Motor neuron (in vitro differentiated cells): ENCODE measurements around the gene RNASE3. TPM values are rescaled to one million over a fixed set of nuclear protein-coding genes. Genes with fewer than 3 reads are reported as not detected.
A peak's percentile ranks its signal among the peaks of the same experiment; 100 is the strongest.
"Not testable (repeated sequence)": the region's sequence is repeated elsewhere in the genome, so short reads cannot be mapped to it uniquely, and the experiment has no call there.

Experiments used
- ATAC-seq, 8 experiments: fragments of 200-7000 bp; cut with Tn5 transposase; replicated peaks in 6 of 8; 2 replicates each; pipeline ENCODE4 v1.8.0; 2021; ENCODE audit warnings: mild to moderate bottlenecking in 8 of 8, moderate library complexity in 8 of 8
- H3K27ac ChIP-seq, 2 donors: fragments of 250-450 bp; sonication (Bioruptor Pico); 2 replicates each; pipeline ENCODE4 v1.9.0; 2021; ENCODE audit warnings: antibody characterized with exemption in 2 of 2, mild to moderate bottlenecking in 2 of 2, moderate library complexity in 1 of 2
- H3K4me1 ChIP-seq, 2 donors: fragments of 250-450 bp; sonication (Bioruptor Pico); replicated peaks in 1 of 2; 2 replicates each; pipeline ENCODE4 v1.6.1; 2021; ENCODE audit warnings: antibody characterized with exemption in 2 of 2, mild to moderate bottlenecking in 2 of 2, moderate library complexity in 1 of 2
- H3K4me3 ChIP-seq, 5 donors: fragments of 250-450 bp; sonication (Bioruptor Pico); 2 replicates each; pipeline ENCODE4 v1.9.0; 2021; ENCODE audit warnings: antibody characterized with exemption in 5 of 5, mild to moderate bottlenecking in 5 of 5, moderate library complexity in 4 of 5
- WGBS, 10 experiments: fragments of 450-650 bp; shearing (Covaris generic); methylation state at CpG; one replicate each; pipeline ENCODE4 v1.0.0; 2022; 5-methylcytosine and 5-hydroxymethylcytosine counted together
- in situ Hi-C, 9 experiments: fragments of 400-800 bp; cut with MboI; loops; one replicate each; pipeline ENCODE4 v1.15.0; 2021; ENCODE audit warnings: low sequenced_read_pairs in 9 of 9, low pct_unique_long_range_greater_than_20kb in 2 of 9; ENCODE audit not compliant: unreplicated experiment in 9 of 9
- total RNA-seq, 8 experiments: library from RNA; unstranded; fragments of 300-600 nt; gene quantifications; 2 replicates each; pipeline versions ENCODE4 v1.2.3 to v1.2.4, GENCODE V29; 2022

RNASE3 gene
- not detected for total RNA-seq

GRCh38 chr14:20891126-20891825, at the start of gene RNASE3:
TSS of gene RNASE3 (plus strand) at chr14:20891385. CDS start at chr14:20891687, 302 bp downstream.
- WGBS, 10 experiments, result 31 to 80% (median 60%) methylated on average over 2 to 5 of the region's 11 CpGs; no CpG with 5 or more reads in 4 of the 10 experiments
- ATAC-seq, H3K4me1 ChIP-seq: not testable (repeated sequence)

GRCh38 chr14:20846560-20846959, 44.6 kb upstream of the RNASE3 start:
- no peak overlapping the region for H3K4me3 ChIP-seq
- 80 to 100% (median 94%) methylated on average over 1 to 6 of the region's 6 CpGs; no CpG with 5 or more reads in 3 of the 10 experiments for WGBS, 10 experiments

More at GRCh38 chr14:20891126-20891825, at the start of gene RNASE3:
- H3K27ac ChIP-seq, in situ Hi-C loops, H3K4me3 ChIP-seq: not testable (repeated sequence)

DNA sequence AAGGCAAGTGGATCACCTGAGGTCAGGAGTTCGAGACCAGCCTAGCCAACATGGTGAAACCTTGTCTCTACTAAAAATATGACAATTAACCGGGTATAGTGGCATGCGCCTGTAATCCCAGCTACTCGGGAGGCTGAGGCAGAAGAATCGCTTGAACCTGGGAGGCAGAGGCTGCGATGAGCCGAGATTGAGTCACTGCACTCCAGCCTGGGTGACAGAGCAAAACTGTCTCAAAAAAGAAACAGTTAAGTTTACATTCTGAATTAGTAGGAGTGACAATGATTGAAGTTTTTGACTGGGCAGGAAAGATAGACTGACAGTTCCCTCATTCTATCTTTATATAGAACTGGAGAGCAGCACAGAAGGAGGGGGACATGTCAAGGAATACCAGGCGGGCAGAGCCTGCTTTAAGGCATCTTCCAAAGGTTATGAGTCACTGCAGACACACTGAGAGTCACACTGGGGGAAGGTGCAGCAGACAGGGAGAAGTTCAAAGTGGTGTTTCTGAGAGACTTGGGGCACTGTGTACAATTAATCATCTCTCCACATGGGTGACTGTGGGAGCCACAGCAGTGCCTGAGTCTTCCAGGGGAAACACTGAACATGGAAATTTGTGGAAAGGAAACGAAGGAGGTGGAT, 42.8 kb upstream of the RNASE3 start:
- in situ Hi-C loops, result no loop called here
- no peak overlapping the region for H3K4me3 ChIP-seq
- H3K27ac ChIP-seq, result no peak overlapping the region
- peak in 3 of 8 experiments; percentile 46 to 92 (median 80) for ATAC-seq
- WGBS, 10 experiments, result 22 to 80% (median 60%) methylated on average over 1 to 6 of the region's 9 CpGs; no CpG with 5 or more reads in 3 of the 10 experiments
- H3K4me1 ChIP-seq, result no peaks in the 10 kb centered on the region

More at GRCh38 chr14:20846560-20846959, 44.6 kb upstream of the RNASE3 start:
- no peak for ATAC-seq
- in situ Hi-C loops, result no loop called here
- H3K4me1 ChIP-seq, result no peaks in the 10 kb centered on the region
- no peak overlapping the region for H3K27ac ChIP-seq

GRCh38 chr14:20848955-20849570, 42.1 kb upstream of the RNASE3 start:
- peak in 2 of 8 experiments; percentile 16 to 28 for ATAC-seq
- in situ Hi-C loops, result no loop called here
- 21 to 80% (median 50%) methylated on average over 1 to 3 of the region's 4 CpGs; no CpG with 5 or more reads in 3 of the 10 experiments for WGBS, 10 experiments
- H3K4me1 ChIP-seq, result no peaks in the 10 kb centered on the region
- no peak overlapping the region for H3K27ac ChIP-seq
- H3K4me3 ChIP-seq, result no peak overlapping the region

DNA sequence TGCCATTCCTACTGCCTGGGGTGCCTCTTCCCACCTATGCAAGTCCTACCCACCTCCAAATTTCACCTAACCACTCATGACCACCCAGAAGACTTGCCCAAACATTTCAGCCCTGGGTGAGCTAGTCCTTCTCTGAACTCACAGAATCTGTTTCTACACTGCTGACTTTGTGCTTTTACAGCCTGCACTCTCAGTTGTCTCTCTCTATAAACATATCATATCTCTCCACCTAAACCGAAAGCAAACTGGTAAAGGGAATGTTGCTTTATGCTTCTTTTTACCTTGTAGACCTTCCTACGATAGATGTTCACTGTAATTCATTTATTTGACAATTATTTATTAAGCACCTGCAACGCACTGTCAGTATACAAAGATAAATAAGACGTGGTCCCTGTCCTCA, 38.1 kb upstream of the RNASE3 start:
- ATAC-seq, result no peak
- Histone ChIP-seq H3K27ac (no peak overlapping the region), H3K4me3 (no peak overlapping the region), H3K4me1 (no peaks in the 10 kb centered on the region)
- in situ Hi-C loops, result loop anchor here in 4 of 9 experiments (10.0 to 25.0 kb wide), 4 partner anchors 109 to 158 kb away; partner anchors contain the start of gene RNASE2 (in 1 of the 4)
- 25 to 92% (median 73%) methylated on average over 2 to 4 of the region's 4 CpGs; no CpG with 5 or more reads in 2 of the 10 experiments for WGBS, 10 experiments

- 0 to 25% (median 7%) methylated on average over 1 to 6 of the region's 8 CpGs; no CpG with 5 or more reads in 2 of the 10 experiments for WGBS, 10 experiments
- Histone ChIP-seq H3K27ac (no peak overlapping the region), H3K4me3 (no peak overlapping the region), H3K4me1 (no peaks in the 10 kb centered on the region)
- peak; percentile 72 to 98 (median 87) for ATAC-seq
- in situ Hi-C loops, result loop anchor here in 4 of 9 experiments (5.0 to 25.0 kb wide), 5 partner anchors 107 to 161 kb away; partner anchors contain the start of gene RNASE2 (in 1 of the 4)
Observed at GRCh38 chr14:20855652-20856291, 35.4 kb upstream of the RNASE3 start.

GRCh38 chr14:20857207-20857606, 34.0 kb upstream of the RNASE3 start:
- Histone ChIP-seq H3K4me3 (no peak overlapping the region), H3K27ac (no peak overlapping the region), H3K4me1 (no peaks in the 10 kb centered on the region)
- no peak for ATAC-seq
- in situ Hi-C loops, result loop anchor here in 4 of 9 experiments (5.0 to 25.0 kb wide), 5 partner anchors 105 to 162 kb away; partner anchors contain the start of gene RNASE2 (in 1 of the 4)

DNA sequence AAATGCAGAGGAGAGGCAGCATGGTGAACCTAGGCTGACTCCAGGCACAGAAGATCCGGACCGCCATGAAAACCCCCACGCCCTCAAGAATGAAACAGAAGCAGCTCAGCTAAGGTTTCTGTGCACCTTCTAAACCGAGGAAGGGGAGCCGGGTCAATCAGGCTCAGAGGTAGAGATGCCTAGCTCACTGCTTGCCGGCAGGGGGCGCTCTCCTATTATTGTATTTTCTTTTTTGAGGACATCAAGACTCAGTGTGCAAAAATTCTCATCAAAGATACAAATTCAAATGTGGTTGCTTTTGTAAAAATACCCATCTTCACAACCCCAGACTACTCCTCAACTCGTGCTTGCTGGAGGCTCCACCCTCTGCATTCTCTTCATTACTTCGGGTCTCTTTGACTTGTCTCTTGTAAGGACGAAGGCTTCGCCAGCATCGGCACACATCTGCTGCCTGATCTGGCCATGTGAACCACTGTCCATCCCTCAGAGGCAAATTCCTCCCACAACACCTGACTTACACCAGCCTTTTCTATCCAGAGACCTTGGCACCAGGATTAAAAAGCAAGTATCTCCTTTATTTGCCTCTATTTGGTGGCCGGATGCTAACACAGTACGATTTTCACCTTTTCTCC, 33.4 kb upstream of the RNASE3 start:
- 0 to 46% (median 33%) methylated on average over 1 to 7 of the region's 14 CpGs; no CpG with 5 or more reads in 2 of the 10 experiments for WGBS, 10 experiments
- Histone ChIP-seq H3K27ac (no peak overlapping the region), H3K4me3 (no peak overlapping the region), H3K4me1 (no peaks in the 10 kb centered on the region)
- in situ Hi-C loops, result loop anchor here in 4 of 9 experiments (5.0 to 25.0 kb wide), 5 partner anchors 105 to 163 kb away; partner anchors contain the start of gene RNASE2 (in 1 of the 4)
- peak in 7 of 8 experiments; percentile 40 to 80 (median 52) for ATAC-seq

DNA sequence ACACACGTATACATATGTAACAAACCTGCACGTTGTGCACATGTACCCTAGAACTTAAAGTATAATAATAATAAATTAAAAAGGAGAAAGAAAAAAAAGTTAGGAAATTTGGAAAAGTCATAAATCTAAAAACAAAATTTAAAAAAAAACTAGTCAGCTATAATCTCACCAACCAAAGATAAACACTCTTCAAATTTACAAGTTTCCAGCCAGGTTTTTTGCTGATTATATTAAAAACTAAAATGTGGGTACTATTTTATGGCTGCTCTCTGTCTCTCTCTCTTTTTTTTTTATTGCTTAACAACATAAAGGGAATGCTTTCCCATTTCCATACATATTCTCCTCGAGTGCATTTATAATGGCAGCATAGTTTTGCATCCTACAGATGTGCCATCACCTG, 25.0 kb upstream of the RNASE3 start:
- no peak overlapping the region for H3K4me3 ChIP-seq
- 0 to 80% (median 53%) methylated on average over 1 to 3 of the region's 3 CpGs for WGBS, 10 experiments
- ATAC-seq, result no peak
- H3K4me1 ChIP-seq, result no peaks in the 10 kb centered on the region
- no peak overlapping the region for H3K27ac ChIP-seq
- in situ Hi-C loops, result loop anchor here in 2 of 9 experiments (25.0 kb wide), 2 partner anchors 96 to 154 kb away; partner anchors contain the start of gene RNASE2 (in 1 of the 2)

- in situ Hi-C loops, result loop anchor here in 2 of 9 experiments (25.0 kb wide), 2 partner anchors 95 to 155 kb away; partner anchors contain the start of gene RNASE2 (in 1 of the 2)
- WGBS, 10 experiments, result 0 to 40% (median 0%) methylated on average over 1 to 2 of the region's 2 CpGs; no CpG with 5 or more reads in 2 of the 10 experiments
- no peak for ATAC-seq
Observed at GRCh38 chr14:20866963-20867362, 24.2 kb upstream of the RNASE3 start.

GRCh38 chr14:20873370-20874177, 17.6 kb upstream of the RNASE3 start:
- 13 to 100% (median 39%) methylated on average over 2 to 23 of the region's 26 CpGs; no CpG with 5 or more reads in 1 of the 10 experiments for WGBS, 10 experiments
- no peaks in the 10 kb centered on the region for H3K4me1 ChIP-seq
- H3K4me3 ChIP-seq, result no peak overlapping the region
- in situ Hi-C loops, result loop anchor here in 2 of 9 experiments (25.0 kb wide), 2 partner anchors 89 to 161 kb away; partner anchors contain the start of gene RNASE2 (in 1 of the 2)
- ATAC-seq, result peak in 4 of 8 experiments; percentile 36 to 100 (median 100)
- no peak overlapping the region for H3K27ac ChIP-seq

More at GRCh38 chr14:20866963-20867362, 24.2 kb upstream of the RNASE3 start:
- Histone ChIP-seq H3K4me3 (no peak overlapping the region), H3K27ac (no peak overlapping the region), H3K4me1 (no peaks in the 10 kb centered on the region)
